Measurements from ENCODE around the gene EEFSEC.

Gene EEFSEC

DNA sequence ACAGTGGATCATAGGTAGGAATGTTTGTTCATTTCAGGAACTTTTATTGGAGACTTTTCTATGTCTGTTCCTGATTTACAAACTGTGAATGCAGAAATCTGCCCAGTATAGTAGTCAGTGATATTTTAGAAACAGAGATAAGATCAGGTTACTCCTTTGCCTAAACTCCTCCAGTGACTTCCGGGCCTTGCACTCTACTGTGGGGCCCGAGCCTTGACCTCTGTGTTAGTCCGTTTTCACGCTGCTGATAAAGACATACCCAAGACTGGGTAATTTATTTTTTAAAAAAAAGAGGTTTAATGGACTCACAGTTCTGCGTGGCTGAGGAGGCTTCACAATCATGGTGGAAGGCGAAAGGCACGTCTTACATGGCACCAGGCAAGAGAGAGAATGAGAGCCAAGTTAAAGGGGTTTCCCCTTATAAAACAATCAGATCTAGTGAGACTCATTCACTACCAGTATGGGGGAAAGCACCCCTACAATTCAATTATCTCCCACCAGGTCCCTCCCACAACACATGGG is 186.3 kb downstream of the EEFSEC start:
- no peak for DNase-seq

DNA sequence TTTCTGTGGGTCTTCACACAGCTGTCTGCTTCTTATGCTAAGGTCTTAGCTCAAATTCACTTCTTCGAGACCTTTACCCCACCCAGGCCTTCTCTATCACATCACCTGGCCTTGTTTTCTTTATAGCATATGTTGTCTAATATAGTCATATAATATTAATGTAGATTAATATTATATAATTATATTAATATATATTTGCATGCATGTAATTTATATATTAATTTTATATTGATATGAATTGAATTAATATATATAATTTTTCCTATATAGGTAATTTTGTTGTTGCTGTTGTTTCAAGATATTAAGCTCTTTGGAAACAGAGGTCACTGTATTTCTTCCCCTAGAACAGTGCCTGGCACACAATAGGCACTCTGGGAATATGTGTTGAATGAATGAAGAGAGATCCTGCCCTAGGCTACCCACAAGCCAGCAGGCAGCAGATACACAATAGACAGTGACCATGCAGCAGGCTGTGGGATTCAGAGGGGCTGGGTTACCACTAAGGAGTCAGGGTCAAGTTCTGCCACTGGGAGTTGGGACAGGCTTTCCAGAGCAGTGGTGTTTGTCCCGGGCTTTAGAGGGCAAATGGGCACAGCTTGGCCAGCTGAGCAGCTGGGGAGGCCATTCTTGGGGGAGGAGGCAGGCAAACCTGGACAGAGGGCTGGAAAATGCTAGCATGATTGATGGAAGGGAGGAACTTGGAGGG is 187.1 kb downstream of the EEFSEC start:
- no peak for DNase-seq

- no peak for DNase-seq
Measured at GRCh38 chr3:128340904-128341555, 187.7 kb downstream of the EEFSEC start.

GRCh38 chr3:128341659-128342395 is 188.5 kb downstream of the EEFSEC start:
- no peak for DNase-seq

GRCh38 chr3:128342701-128343180 is 189.5 kb downstream of the EEFSEC start:
- no peak for DNase-seq

- peak; percentile 89 for DNase-seq
Measured at GRCh38 chr3:128343287-128344051, 190.2 kb downstream of the EEFSEC start.

GRCh38 chr3:128344052-128344735 is 190.9 kb downstream of the EEFSEC start:
- DNase-seq = peak; percentile 61

GRCh38 chr3:128345196-128345595 is 191.9 kb downstream of the EEFSEC start:
- DNase-seq = no peak

DNA sequence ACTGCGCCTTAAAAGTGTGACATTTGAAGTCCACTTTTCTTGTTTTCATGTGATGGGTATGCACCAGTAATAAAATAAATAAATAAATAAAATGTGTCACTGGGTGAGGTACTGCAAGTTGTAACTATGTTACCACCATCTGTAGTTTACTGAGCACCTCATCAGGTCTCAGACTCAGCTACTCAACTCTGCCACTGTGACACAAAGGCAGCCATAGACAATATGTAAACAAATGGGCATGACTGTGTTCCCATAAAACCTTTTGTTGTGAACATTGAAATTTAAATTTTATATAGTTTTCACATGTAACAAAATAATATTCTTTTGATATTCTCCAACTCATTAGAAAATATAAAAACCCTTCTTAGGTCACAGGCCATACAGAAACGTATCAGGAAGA is 193.3 kb downstream of the EEFSEC start:
- no peak for DNase-seq

GRCh38 chr3:128347282-128347681 is 194.0 kb downstream of the EEFSEC start:
- DNase-seq = no peak

- no peak for DNase-seq
Measured at GRCh38 chr3:128348075-128348474, 194.8 kb downstream of the EEFSEC start.

- peak; percentile 64 for DNase-seq
Measured at GRCh38 chr3:128348805-128349531, 195.7 kb downstream of the EEFSEC start.

DNA sequence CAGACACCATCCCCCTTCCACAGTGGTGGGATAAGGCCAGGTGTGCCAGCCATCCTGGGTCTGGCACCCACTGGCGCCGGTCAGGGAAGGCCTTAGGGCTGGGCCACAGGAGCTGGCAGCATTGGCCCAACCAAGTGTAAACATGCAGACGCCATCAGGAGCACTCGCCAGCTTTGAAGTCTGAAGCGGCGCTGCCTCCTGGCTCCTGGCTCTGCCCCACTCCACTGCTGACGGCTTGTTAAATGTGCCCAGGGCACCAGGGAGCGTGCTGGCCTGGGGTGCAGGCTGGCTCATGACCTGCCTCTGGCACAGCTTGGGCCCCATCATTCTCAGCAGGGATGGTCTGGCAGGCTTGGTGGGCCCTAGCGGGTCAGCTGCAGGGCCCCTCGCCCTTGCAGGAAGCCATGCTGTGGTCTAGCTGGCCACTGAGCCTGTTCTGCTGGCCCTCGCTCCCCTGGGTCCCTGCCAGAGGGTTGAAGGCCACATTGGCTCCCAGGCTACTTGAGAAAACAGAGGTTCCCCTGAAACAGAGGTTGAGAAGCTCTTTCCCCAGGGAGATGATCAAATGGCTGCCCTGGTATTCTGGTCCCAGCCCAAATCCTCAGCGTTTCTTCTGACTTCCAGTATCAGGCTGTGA is 196.8 kb downstream of the EEFSEC start:
- no peak for DNase-seq

GRCh38 chr3:128351546-128351945 is 198.3 kb downstream of the EEFSEC start:
- no peak for DNase-seq

GRCh38 chr3:128352326-128352725 is 199.0 kb downstream of the EEFSEC start:
- no peak for DNase-seq

GRCh38 chr3:128353361-128353965 is 200.2 kb downstream of the EEFSEC start:
- no peak for DNase-seq

DNA sequence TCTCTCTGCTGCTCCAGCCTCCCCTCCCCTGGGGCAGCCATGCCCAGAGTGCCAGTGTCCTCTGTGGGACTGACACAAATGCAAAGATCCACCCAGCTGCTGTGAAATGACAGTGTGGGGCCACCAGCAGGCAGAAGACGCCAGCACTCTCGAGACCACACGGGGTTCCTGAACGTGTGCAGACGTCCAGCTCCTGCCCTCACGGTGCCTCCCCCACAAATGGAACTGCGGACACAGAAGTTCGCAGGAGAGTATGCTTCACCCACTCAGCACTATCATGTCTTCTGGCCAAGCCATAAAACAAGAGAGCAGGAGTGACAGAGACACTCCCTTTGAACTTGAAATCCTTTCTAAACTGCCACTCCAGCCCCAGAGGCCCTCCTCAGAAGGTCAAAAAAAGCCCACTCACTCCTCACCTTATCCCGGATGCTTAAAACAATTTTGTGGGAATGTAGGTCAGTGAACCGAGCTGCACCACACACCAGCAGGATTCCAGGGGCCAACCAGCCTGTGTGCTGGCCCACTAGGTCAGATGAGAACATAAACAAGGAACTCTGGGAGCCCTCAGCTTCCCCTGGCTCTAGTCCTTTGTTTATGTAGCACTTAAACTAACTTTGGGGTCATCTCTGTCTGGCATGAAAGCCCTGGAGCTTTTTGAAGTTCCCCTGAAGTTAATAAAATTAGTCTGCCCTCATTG is 200.9 kb downstream of the EEFSEC start:
- DNase-seq = no peak

DNA sequence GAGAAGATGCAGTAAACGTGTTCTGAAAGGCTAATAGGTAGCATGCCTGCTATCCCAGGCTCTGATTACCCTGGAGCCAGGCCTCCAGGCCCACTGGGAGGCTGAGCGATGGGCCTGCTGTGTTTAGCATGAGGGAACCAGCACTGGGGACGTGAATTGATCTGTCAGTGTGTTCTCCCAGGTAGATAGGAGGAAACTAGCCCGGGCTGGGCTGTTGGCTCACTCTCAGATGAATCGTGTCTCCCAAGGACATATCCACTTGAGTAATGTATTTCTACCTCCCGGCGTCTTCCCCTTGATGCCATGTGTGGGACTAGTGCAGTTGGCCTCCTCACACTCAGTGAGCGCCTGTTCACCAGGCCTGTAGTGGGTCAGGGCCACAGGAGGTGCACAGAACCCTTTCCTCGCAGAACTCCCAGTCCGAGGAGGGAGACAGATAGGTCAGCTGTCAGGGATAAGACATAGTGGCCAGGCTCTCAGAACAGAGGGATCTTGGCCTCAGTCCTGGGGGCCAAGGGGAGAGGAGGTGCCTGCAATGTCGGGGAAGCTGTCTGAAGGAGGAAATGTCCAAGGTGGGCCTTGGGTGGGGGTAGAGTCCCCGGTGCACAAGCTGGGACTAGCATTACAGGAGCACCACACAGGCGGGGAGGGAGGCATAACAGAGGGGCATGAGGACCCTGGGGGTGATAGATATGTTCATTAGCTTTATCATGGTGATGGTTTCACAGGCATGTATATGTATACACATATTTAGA is 201.7 kb downstream of the EEFSEC start:
- DNase-seq = no peak

- no peak for DNase-seq
Measured at GRCh38 chr3:128355543-128355919, 202.2 kb downstream of the EEFSEC start.

Data from DMS 273 treated with DMSO at 0.1 percent for 48 hours (cell line).